SK-N-SH (cell line): ENCODE results near the gene SLC24A4.

Experiments used
- ELF1 ChIP-seq: IDR thresholded peaks from 2 replicates; pipeline ENCODE4 v1.4.0; 2012
- FOXM1 ChIP-seq: IDR thresholded peaks from 2 replicates; pipeline ENCODE4 v1.4.0; 2012; ENCODE audit warnings: low read depth, mild to moderate bottlenecking
- GATA2 ChIP-seq: sonication (generic); formaldehyde crosslinking; IDR thresholded peaks from 2 replicates; pipeline ENCODE4 v1.5.0; 2020; ENCODE audit warnings: mild to moderate bottlenecking, missing genetic modification reagents
- JUND ChIP-seq: IDR thresholded peaks from 2 replicates; pipeline ENCODE4 v1.4.0; 2012
- RAD21 ChIP-seq: IDR thresholded peaks from 2 replicates; pipeline ENCODE4 v1.6.1; 2012; ENCODE audit warnings: mild to moderate bottlenecking, low read length
- REST ChIP-seq: IDR thresholded peaks from 2 replicates; pipeline ENCODE4 v1.6.1; 2012; ENCODE audit warnings: mild to moderate bottlenecking, low read depth, low read length, moderate library complexity
- RXRA ChIP-seq: IDR thresholded peaks from 2 replicates; pipeline ENCODE4 v1.4.0; 2012; ENCODE audit warnings: low read depth, mild to moderate bottlenecking, borderline replicate concordance
- TCF12 ChIP-seq: IDR thresholded peaks from 2 replicates; pipeline ENCODE4 v1.4.0; 2012
- TF ChIP-seq, protein P1 (sequence below): fragments of 200-600 bp; sonication (generic); IDR thresholded peaks from 2 replicates; pipeline ENCODE4 v1.6.1; 2017; ENCODE audit warnings: antibody characterized with exemption, mild to moderate bottlenecking, moderate library complexity
- TF ChIP-seq, protein P2 (sequence below): fragments of 150-350 bp; IDR thresholded peaks from 2 replicates; pipeline ENCODE4 v1.6.1; 2017; ENCODE audit warnings: antibody characterized with exemption, low read length, low read depth, borderline replicate concordance
- TF ChIP-seq, protein P3 (sequence below): IDR thresholded peaks from 2 replicates; pipeline ENCODE4 v1.4.0; 2012; ENCODE audit warnings: low read depth

GRCh38 chr14:92457016-92457565 lies 134.1 kb downstream of the SLC24A4 start:
- TF ChIP-seq, protein P1, sequence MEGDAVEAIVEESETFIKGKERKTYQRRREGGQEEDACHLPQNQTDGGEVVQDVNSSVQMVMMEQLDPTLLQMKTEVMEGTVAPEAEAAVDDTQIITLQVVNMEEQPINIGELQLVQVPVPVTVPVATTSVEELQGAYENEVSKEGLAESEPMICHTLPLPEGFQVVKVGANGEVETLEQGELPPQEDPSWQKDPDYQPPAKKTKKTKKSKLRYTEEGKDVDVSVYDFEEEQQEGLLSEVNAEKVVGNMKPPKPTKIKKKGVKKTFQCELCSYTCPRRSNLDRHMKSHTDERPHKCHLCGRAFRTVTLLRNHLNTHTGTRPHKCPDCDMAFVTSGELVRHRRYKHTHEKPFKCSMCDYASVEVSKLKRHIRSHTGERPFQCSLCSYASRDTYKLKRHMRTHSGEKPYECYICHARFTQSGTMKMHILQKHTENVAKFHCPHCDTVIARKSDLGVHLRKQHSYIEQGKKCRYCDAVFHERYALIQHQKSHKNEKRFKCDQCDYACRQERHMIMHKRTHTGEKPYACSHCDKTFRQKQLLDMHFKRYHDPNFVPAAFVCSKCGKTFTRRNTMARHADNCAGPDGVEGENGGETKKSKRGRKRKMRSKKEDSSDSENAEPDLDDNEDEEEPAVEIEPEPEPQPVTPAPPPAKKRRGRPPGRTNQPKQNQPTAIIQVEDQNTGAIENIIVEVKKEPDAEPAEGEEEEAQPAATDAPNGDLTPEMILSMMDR: no peak
- no peak for TF ChIP-seq FOXM1
- TF ChIP-seq REST: no peak
- TF ChIP-seq GATA2 (CRISPR knock-in tag): no peak
- TF ChIP-seq, protein P2, sequence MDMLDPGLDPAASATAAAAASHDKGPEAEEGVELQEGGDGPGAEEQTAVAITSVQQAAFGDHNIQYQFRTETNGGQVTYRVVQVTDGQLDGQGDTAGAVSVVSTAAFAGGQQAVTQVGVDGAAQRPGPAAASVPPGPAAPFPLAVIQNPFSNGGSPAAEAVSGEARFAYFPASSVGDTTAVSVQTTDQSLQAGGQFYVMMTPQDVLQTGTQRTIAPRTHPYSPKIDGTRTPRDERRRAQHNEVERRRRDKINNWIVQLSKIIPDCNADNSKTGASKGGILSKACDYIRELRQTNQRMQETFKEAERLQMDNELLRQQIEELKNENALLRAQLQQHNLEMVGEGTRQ: no peak
- TF ChIP-seq ELF1: no peak
- no peak for TF ChIP-seq JUND
- TF ChIP-seq RXRA: no peak
- TF ChIP-seq, protein P3, sequence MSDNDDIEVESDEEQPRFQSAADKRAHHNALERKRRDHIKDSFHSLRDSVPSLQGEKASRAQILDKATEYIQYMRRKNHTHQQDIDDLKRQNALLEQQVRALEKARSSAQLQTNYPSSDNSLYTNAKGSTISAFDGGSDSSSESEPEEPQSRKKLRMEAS: no peak
- TF ChIP-seq TCF12: no peak
- TF ChIP-seq RAD21: no peak
